Motor neuron (in vitro differentiated cells): Measurements from ENCODE around the gene IKZF2. TPM values are rescaled to one million over a fixed set of nuclear protein-coding genes. Genes with fewer than 3 reads are reported as not detected.

ENCODE experiments used
- ATAC-seq, 8 experiments: fragments of 200-7000 bp; cut with Tn5 transposase; replicated peaks in 6 of 8; 2 replicates each; pipeline ENCODE4 v1.8.0; 2021; ENCODE audit warnings: mild to moderate bottlenecking in 8 of 8, moderate library complexity in 8 of 8
- H3K27ac ChIP-seq, 2 donors: fragments of 250-450 bp; sonication (Bioruptor Pico); 2 replicates each; pipeline ENCODE4 v1.9.0; 2021; ENCODE audit warnings: antibody characterized with exemption in 2 of 2, mild to moderate bottlenecking in 2 of 2, moderate library complexity in 1 of 2
- H3K4me1 ChIP-seq, 2 donors: fragments of 250-450 bp; sonication (Bioruptor Pico); replicated peaks in 1 of 2; 2 replicates each; pipeline ENCODE4 v1.6.1; 2021; ENCODE audit warnings: antibody characterized with exemption in 2 of 2, mild to moderate bottlenecking in 2 of 2, moderate library complexity in 1 of 2
- H3K4me3 ChIP-seq, 5 donors: fragments of 250-450 bp; sonication (Bioruptor Pico); 2 replicates each; pipeline ENCODE4 v1.9.0; 2021; ENCODE audit warnings: antibody characterized with exemption in 5 of 5, mild to moderate bottlenecking in 5 of 5, moderate library complexity in 4 of 5
- WGBS, 10 experiments: fragments of 450-650 bp; shearing (Covaris generic); methylation state at CpG; one replicate each; pipeline ENCODE4 v1.0.0; 2022; 5-methylcytosine and 5-hydroxymethylcytosine counted together
- in situ Hi-C, 9 experiments: fragments of 400-800 bp; cut with MboI; loops; one replicate each; pipeline ENCODE4 v1.15.0; 2021; ENCODE audit warnings: low sequenced_read_pairs in 9 of 9, low pct_unique_long_range_greater_than_20kb in 2 of 9; ENCODE audit not compliant: unreplicated experiment in 9 of 9
- total RNA-seq, 8 experiments: library from RNA; unstranded; fragments of 300-600 nt; gene quantifications; 2 replicates each; pipeline versions ENCODE4 v1.2.3 to v1.2.4, GENCODE V29; 2022

IKZF2 gene
- total RNA-seq, 8 experiments from 2014 or later, result 1.0 to 20.2 (median 6.4) TPM

GRCh38 chr2:213107728-213108127, 43.7 kb downstream of the IKZF2 start:
- H3K4me1 ChIP-seq, result no peaks in the 10 kb centered on the region
- ATAC-seq, result no peak
- H3K27ac ChIP-seq, result no peak overlapping the region
- in situ Hi-C loops, result no loop called here
- WGBS, 10 experiments, result 41 to 95% (median 83%) methylated on average over 1 to 7 of the region's 7 CpGs
- H3K4me3 ChIP-seq, result no peak overlapping the region

GRCh38 chr2:213105212-213105611, 46.2 kb downstream of the IKZF2 start:
- H3K27ac ChIP-seq, result no peak overlapping the region
- no peak for ATAC-seq
- 67 to 100% (median 90%) methylated on average over 1 to 3 of the region's 3 CpGs; no CpG with 5 or more reads in 7 of the 10 experiments for WGBS, 10 experiments
- H3K4me1 ChIP-seq, result no peaks in the 10 kb centered on the region
- H3K4me3 ChIP-seq, result no peak overlapping the region
- in situ Hi-C loops, result no loop called here

GRCh38 chr2:213104903-213105202, 46.6 kb downstream of the IKZF2 start:
- Histone ChIP-seq H3K4me1 (no peaks in the 10 kb centered on the region), H3K27ac (no peak overlapping the region), H3K4me3 (no peak overlapping the region)
- in situ Hi-C loops, result no loop called here
- no peak for ATAC-seq

GRCh38 chr2:213104092-213104902, 47.1 kb downstream of the IKZF2 start:
- no peaks in the 10 kb centered on the region for H3K4me1 ChIP-seq
- 25 to 89% (median 71%) methylated on average over 2 to 7 of the region's 7 CpGs for WGBS, 10 experiments

GRCh38 chr2:213101692-213102460, 49.5 kb downstream of the IKZF2 start:
- no peak for ATAC-seq
- no peaks in the 10 kb centered on the region for H3K4me1 ChIP-seq
- H3K4me3 ChIP-seq, result no peak overlapping the region
- in situ Hi-C loops, result no loop called here
- 55 to 100% (median 96%) methylated on average over 2 to 5 of the region's 5 CpGs for WGBS, 10 experiments
- H3K27ac ChIP-seq, result no peak overlapping the region

More at GRCh38 chr2:213104092-213104902, 47.1 kb downstream of the IKZF2 start:
- H3K27ac ChIP-seq, result no peak overlapping the region
- no peak overlapping the region for H3K4me3 ChIP-seq
- in situ Hi-C loops, result no loop called here
- ATAC-seq, result no peak

- Histone ChIP-seq H3K4me3 (no peak overlapping the region), H3K27ac (no peak overlapping the region), H3K4me1 (no peaks in the 10 kb centered on the region)
- WGBS, 10 experiments, result 14 to 100% (median 90%) methylated on average over 1 of the region's 1 CpG; no CpG with 5 or more reads in 2 of the 10 experiments
- ATAC-seq, result no peak
- in situ Hi-C loops, result no loop called here
Measured at GRCh38 chr2:213101109-213101508, 50.3 kb downstream of the IKZF2 start.

- WGBS, 10 experiments, result 20 to 92% (median 82%) methylated on average over 1 to 4 of the region's 4 CpGs; no CpG with 5 or more reads in 1 of the 10 experiments
- Histone ChIP-seq H3K4me1 (no peaks in the 10 kb centered on the region), H3K27ac (no peak overlapping the region), H3K4me3 (no peak overlapping the region)
- ATAC-seq, result peak in 3 of 8 experiments; percentile 28 to 75 (median 36)
- in situ Hi-C loops, result no loop called here
Measured at GRCh38 chr2:213098612-213099011, 52.8 kb downstream of the IKZF2 start.

GRCh38 chr2:213091765-213092164, 59.6 kb downstream of the IKZF2 start:
- in situ Hi-C loops, result no loop called here

GRCh38 chr2:213090772-213091171, 60.6 kb downstream of the IKZF2 start:
- WGBS, 10 experiments, result 13 to 83% (median 69%) methylated on average over 1 to 3 of the region's 3 CpGs; no CpG with 5 or more reads in 3 of the 10 experiments
- ATAC-seq, result no peak

More at GRCh38 chr2:213091765-213092164, 59.6 kb downstream of the IKZF2 start:
- no peak for ATAC-seq
- no peaks in the 10 kb centered on the region for H3K4me1 ChIP-seq
- 29 to 100% (median 90%) methylated on average over 1 to 3 of the region's 3 CpGs for WGBS, 10 experiments
- H3K27ac ChIP-seq, result no peak overlapping the region
- H3K4me3 ChIP-seq, result no peak overlapping the region

GRCh38 chr2:213089438-213089837, 62.0 kb downstream of the IKZF2 start:
- H3K27ac ChIP-seq, result no peak overlapping the region
- ATAC-seq, result no peak
- H3K4me1 ChIP-seq, result no peaks in the 10 kb centered on the region
- no peak overlapping the region for H3K4me3 ChIP-seq
- WGBS, 10 experiments, result 56 to 100% (median 85%) methylated on average over 1 of the region's 1 CpG; no CpG with 5 or more reads in 4 of the 10 experiments
- in situ Hi-C loops, result no loop called here

More at GRCh38 chr2:213090772-213091171, 60.6 kb downstream of the IKZF2 start:
- Histone ChIP-seq H3K4me1 (no peaks in the 10 kb centered on the region), H3K27ac (no peak overlapping the region), H3K4me3 (no peak overlapping the region)
- in situ Hi-C loops, result no loop called here

- WGBS, 10 experiments, result 30 to 93% (median 69%) methylated on average over 2 to 3 of the region's 3 CpGs; no CpG with 5 or more reads in 2 of the 10 experiments
- in situ Hi-C loops, result no loop called here
Measured at GRCh38 chr2:213087040-213087439, 64.4 kb downstream of the IKZF2 start.

GRCh38 chr2:213086571-213086970, 64.8 kb downstream of the IKZF2 start:
- in situ Hi-C loops, result no loop called here
- Histone ChIP-seq H3K4me3 (no peak overlapping the region), H3K27ac (no peak overlapping the region), H3K4me1 (no peaks in the 10 kb centered on the region)
- ATAC-seq, result peak in 2 of 8 experiments; percentile 11 to 51
- WGBS, 10 experiments, result 0 to 67% (median 39%) methylated on average over 1 to 2 of the region's 2 CpGs; no CpG with 5 or more reads in 3 of the 10 experiments

More at GRCh38 chr2:213087040-213087439, 64.4 kb downstream of the IKZF2 start:
- ATAC-seq, result peak in 3 of 8 experiments; percentile 25 to 67 (median 48)
- no peak overlapping the region for H3K4me3 ChIP-seq
- H3K27ac ChIP-seq, result no peak overlapping the region
- no peaks in the 10 kb centered on the region for H3K4me1 ChIP-seq

GRCh38 chr2:213086050-213086449, 65.4 kb downstream of the IKZF2 start:
- Histone ChIP-seq H3K4me1 (no peaks in the 10 kb centered on the region), H3K4me3 (no peak overlapping the region), H3K27ac (no peak overlapping the region)
- ATAC-seq, result peak in 1 of 8 experiments; percentile 47
- in situ Hi-C loops, result no loop called here
